Gastrocnemius medialis (tissue), 4 donors: ENCODE measurements around the gene ZNF511.

Experiments
- POLR2A ChIP-seq, 2 donors: fragments of 450-650 bp; IDR thresholded peaks; one replicate each; pipeline ENCODE4 v1.6.1; 2017; ENCODE audit warnings: antibody characterized with exemption in 2 of 2, mild to moderate bottlenecking in 2 of 2, moderate library complexity in 2 of 2
- TF ChIP-seq, protein P1 (sequence below), 5 experiments: fragments of 450-650 bp in 3 of 5; fragments of 200-600 bp in 2 of 5; sonication (generic) in 2 of 5; IDR thresholded peaks in 4 of 5; conservative IDR thresholded peaks in 1 of 5; 1 replicate in 4 of 5; 2 replicates in 1 of 5; pipeline ENCODE4 v1.5.1; 2016 to 2019; ENCODE audit warnings: antibody characterized with exemption in 5 of 5, mild to moderate bottlenecking in 3 of 5, moderate library complexity in 3 of 5

DNA sequence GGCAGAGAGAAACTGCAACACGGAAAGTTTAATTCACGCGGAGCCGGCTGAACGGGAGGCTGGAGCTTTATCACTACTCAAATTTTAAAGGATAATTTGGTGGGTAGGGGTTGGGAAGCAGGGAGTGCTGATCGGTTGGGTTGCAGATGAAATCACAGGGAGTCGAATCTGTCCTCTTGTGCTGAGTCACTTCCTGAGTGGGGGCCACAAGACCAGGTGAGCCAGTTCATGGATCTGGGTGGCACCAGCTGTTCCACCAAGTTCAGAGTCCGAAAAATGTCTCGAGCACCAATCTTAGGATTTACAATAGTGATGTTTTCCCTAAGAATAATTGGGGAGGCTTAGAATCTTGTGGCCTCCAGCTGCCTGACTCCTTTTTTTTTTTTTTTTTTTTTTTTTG, 34.8 kb downstream of the ZNF511 start:
- no peak for TF ChIP-seq POLR2A (IDR thresholded peaks at IDR 0.05)
- TF ChIP-seq, protein P1, sequence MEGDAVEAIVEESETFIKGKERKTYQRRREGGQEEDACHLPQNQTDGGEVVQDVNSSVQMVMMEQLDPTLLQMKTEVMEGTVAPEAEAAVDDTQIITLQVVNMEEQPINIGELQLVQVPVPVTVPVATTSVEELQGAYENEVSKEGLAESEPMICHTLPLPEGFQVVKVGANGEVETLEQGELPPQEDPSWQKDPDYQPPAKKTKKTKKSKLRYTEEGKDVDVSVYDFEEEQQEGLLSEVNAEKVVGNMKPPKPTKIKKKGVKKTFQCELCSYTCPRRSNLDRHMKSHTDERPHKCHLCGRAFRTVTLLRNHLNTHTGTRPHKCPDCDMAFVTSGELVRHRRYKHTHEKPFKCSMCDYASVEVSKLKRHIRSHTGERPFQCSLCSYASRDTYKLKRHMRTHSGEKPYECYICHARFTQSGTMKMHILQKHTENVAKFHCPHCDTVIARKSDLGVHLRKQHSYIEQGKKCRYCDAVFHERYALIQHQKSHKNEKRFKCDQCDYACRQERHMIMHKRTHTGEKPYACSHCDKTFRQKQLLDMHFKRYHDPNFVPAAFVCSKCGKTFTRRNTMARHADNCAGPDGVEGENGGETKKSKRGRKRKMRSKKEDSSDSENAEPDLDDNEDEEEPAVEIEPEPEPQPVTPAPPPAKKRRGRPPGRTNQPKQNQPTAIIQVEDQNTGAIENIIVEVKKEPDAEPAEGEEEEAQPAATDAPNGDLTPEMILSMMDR (IDR thresholded peaks at IDR 0.05 in 4 of 5, conservative IDR thresholded peaks at IDR 0.05 in 1 of 5), result no peak
